Superior temporal gyrus (tissue), 1 donor: ENCODE measurements around the gene KCMF1.

Source experiments
- DNase-seq: peaks from one replicate; pipeline ENCODE4 v3.0.0-alpha.2; 2016; ENCODE audit errors: extremely low spot score

Gene KCMF1

GRCh38 chr2:85022232-85022631 lies 51.3 kb downstream of the KCMF1 start:
- no peak for DNase-seq

DNA sequence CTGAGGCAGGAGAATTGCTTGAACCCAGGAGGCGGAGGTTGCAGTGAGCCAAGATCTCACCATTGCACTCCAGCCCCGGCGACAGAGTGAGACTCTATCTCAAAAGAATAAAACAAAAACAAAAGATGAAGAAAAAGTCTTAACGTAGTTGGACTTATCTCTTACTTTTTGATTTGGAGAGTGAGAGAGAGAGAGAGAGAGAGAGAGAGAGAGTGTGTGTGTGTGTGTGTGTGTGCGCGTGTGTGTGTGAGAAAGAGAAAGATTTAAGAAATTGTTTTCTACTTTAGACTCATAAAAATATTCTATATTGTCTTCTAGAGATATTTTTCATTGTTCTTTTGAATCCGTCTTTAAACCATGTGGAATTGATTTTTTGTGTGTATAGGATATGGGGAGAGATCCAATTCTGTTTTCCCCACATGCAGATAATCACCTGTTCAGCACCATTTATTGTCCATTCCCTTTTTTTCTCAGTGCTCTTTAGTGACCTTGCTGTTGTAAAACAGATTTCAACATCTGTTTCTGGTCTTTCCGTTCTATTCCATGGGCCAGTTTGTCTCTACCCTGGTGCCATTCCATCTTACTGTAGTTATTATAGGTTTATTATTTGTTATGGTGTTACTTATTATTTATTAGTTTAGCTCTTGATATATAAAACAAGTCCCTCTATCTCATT lies 53.5 kb downstream of the KCMF1 start:
- DNase-seq, result no peak

DNA sequence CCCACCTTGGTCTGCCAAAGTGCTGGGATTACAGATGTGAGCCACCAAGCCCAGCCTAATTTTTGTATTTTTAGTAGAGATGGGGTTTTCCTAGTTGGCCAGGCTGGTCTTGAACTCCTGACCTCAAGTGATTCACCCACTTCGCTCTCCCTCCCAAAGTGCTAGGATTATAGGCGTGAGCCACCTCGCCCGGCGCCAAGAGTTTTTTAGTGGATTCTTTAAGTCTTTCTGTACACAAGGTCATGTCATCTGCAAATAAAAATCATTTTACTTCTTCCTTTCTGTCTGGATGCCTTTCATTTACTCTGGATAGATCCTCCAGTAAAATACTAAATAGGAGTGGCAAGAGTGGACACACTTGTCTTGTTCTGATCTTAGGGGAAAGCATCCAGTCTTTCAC lies 61.7 kb downstream of the KCMF1 start:
- DNase-seq, result no peak

- no peak for DNase-seq
These were observed 62.4 kb downstream of the KCMF1 start for GRCh38 chr2:85033388-85033787.

DNA sequence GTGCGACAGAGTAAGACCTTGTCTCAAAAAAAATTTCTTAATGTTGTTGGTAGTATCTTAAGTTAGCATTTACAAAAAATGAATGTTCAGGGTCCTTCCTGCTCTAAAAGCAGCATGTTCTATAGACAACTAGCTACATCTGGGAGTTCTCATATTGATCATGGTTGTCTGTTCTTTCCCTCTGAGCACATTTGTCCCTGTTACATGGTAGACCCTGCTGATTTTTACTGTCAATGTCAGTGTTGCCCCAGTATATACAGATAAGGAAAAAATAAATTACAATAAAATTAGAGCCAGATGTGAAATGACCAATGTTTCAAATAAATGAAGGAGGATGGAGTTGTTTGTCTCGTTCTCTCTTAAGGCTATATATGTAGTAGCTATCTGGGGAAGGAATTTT lies 63.2 kb downstream of the KCMF1 start:
- no peak for DNase-seq

DNA sequence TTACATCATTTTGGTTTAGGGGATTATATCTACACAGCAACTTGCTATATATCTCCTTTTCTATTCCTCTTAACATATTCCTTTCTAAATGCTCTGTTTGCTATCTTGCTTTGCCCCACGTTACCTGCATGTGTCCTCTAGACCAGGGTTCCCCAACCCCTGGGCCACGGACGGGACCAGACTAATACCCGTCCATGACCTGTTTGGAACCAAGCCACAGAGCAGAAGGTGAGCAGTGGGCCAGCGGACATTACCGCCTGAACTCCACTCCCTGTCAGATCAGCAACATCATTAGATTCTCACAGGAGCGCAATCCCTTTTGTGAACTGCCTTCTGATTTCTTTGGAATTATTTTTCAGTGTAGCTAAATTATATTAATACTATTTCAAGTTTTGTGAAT lies 66.7 kb downstream of the KCMF1 start:
- no peak for DNase-seq

DNA sequence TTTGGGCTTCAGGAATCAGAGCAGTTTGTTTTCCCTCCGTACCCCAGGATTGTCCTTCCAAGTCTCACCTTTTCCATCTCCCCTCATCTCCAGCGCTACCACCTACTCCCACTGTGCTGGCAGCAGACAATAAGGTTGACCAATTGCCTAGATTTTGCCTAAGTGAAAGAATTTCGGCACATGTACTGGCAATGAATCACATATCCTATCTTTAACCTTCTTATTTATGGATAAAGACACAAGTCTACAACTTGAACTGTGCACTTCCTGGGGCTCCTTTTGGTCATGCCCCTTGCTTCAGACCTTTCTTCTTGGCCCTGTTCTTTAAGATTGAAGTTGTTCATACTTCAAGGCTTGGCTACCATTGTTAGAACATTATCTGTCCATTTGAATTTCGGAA lies 71.4 kb downstream of the KCMF1 start:
- no peak for DNase-seq

DNA sequence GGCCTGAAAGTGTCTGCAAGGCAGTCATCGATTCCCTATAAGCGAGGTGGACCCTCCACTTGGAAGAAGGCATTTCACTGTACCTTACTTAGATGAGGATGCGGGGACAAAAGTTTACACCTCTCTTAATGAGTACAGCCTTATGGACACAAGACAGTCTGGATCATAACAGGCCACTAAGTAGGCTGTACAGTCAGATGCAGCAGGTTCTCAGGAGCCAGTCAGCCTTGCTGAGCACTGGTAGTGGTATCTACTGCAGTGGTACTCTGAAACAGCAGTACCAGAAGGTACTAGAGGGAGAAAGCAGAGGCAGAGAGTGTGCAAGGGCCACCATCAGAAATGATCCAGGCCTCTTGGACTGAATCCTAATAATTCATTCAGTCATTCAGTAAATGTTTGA lies 77.6 kb downstream of the KCMF1 start:
- no peak for DNase-seq

DNA sequence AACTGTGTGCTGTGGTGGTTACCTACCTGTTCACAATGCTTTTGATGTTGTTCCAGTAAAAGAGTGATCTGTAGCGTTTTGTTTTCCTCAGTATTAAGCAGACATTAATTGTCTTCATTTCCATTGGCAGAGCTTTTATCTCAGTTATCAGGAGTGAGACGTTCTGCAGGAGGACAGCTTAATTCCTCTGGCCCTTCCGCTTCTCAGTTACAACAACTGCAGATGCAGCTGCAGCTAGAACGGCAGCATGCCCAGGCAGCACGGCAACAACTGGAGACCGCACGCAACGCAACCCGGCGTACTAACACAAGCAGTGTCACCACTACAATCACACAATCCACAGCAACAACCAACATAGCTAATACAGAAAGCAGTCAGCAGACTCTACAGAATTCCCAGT lies 78.3 kb downstream of the KCMF1 start:
- DNase-seq, result no peak

- DNase-seq, result no peak
These were observed 82.8 kb downstream of the KCMF1 start for GRCh38 chr2:85053802-85054201.

GRCh38 chr2:85057226-85057962 lies 86.4 kb downstream of the KCMF1 start:
- DNase-seq, result no peak

GRCh38 chr2:85061896-85062295 lies 90.9 kb downstream of the KCMF1 start:
- DNase-seq, result no peak

- DNase-seq, result no peak
These were observed 91.6 kb downstream of the KCMF1 start for GRCh38 chr2:85062565-85062964.

- DNase-seq, result no peak
These were observed 93.1 kb downstream of the KCMF1 start for GRCh38 chr2:85063981-85064599.

- DNase-seq, result no peak
These were observed 94.1 kb downstream of the KCMF1 start for GRCh38 chr2:85064927-85065577.

GRCh38 chr2:85066006-85066740 lies 95.2 kb downstream of the KCMF1 start:
- DNase-seq, result no peak

- peak; percentile 78 for DNase-seq
These were observed 96.0 kb downstream of the KCMF1 start for GRCh38 chr2:85066874-85067351.

- DNase-seq, result no peak
These were observed 100.1 kb downstream of the KCMF1 start for GRCh38 chr2:85071096-85071495.

- DNase-seq, result no peak
These were observed 102.1 kb downstream of the KCMF1 start for GRCh38 chr2:85073033-85073432.

DNA sequence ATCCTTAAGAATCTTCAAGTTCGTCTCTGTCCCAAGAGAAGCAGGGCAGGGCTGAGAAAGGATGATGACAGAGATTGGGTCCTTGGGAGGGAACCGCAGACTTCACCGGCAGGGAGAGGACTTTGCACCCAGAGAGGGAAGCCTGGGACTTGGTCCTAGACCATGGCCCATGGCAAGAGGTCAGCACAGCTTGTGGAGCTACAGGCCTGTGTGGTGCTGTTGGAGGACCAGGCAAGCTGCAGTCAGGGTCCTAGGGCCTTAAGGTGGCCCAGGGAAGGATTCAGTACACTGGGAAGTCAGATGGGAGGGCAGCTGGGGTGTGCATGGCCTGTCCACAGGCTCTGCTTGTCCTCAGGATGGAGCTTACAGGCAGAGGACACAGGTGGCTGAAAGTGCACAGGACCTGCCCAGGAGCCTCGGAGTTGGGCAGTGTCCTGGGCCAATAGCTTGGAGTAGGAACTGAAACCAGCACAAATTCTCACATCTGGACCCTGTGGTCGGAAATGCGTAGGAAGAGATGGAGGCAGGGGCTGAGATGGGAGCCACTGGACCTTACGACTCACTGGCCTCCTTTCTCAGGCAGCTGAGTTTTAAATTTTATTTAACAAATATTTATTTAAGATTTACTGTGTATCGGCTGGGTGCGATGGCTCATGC lies 105.8 kb downstream of the KCMF1 start:
- no peak for DNase-seq

DNA sequence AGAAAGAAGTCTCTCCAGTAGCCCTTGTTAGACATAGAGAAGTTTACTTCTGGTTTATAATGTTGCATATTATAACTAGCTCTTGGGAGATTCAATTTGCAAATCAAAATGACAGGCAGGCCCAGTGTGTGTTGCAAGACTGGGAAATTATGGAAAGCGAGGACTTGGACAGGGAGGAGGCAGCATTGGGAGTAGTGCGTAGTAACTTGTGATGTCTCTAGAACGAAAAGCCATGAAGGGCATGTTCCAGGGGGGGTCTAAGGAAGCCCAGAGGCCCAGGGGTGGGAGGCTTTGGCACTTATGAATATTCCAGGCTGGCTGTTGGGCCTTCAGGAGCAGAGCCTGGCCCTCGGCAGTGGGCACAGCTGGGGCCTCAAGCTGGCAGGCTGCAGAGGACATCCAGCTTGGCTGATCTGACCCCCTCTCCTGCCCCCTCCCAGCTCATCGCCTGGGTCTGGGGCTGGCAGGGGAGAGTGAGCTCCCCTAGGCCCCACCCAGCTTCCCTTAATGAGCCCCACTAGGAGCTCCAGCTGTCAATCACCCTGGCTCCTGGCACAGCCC lies 107.0 kb downstream of the KCMF1 start:
- no peak for DNase-seq
